OCI-LY3 (cell line): ENCODE data around the gene DLX3.
"Not testable (repeated sequence)": the region's sequence is repeated elsewhere in the genome, so short reads cannot be mapped to it uniquely, and the experiment has no call there.

Experiments used
- H2AFZ ChIP-seq: fragments of 200-600, 300-600 bp; shearing (Covaris generic); 2 replicates; pipeline ENCODE4 v1.6.0; 2014; ENCODE audit warnings: antibody characterized with exemption, low read depth, low read length
- H3K27ac ChIP-seq: fragments of 200-600, 300-600 bp; sonication (generic); 2 replicates; pipeline ENCODE4 v1.5.1; 2014; ENCODE audit warnings: mild to moderate bottlenecking, low read length, moderate library complexity, mixed read lengths
- H3K27me3 ChIP-seq: fragments of 200-600, 300-600 bp; sonication (generic); 2 replicates; pipeline ENCODE4 v1.6.1; 2014; ENCODE audit warnings: low read depth, low read length, mixed read lengths
- H3K36me3 ChIP-seq: fragments of 200-600, 300-600 bp; sonication (generic); replicated peaks from 2 replicates; pipeline ENCODE3; 2014; ENCODE audit warnings: low read depth, low read length, mixed read lengths
- H3K4me1 ChIP-seq: fragments of 300-600, 200-600 bp; sonication (generic); 2 replicates; pipeline ENCODE4 v1.6.1; 2014; ENCODE audit warnings: low read length, mixed read lengths
- H3K4me2 ChIP-seq: fragments of 200-600, 300-600 bp; sonication (generic); 2 replicates; pipeline ENCODE4 v1.6.1; 2014; ENCODE audit warnings: low read length, mixed read lengths
- H3K4me3 ChIP-seq: fragments of 300-600, 200-600 bp; sonication (generic); 2 replicates; pipeline ENCODE4 v1.5.1; 2014; ENCODE audit warnings: antibody characterized with exemption, mild to moderate bottlenecking, low read length, moderate library complexity
- H3K79me2 ChIP-seq: fragments of 300-600, 200-600 bp; shearing (Covaris generic); 2 replicates; pipeline ENCODE4 v1.6.1; 2014; ENCODE audit warnings: mild to moderate bottlenecking, low read length, mixed read lengths
- H3K9ac ChIP-seq: fragments of 300-600, 200-600 bp; shearing (Covaris generic); 2 replicates; pipeline ENCODE4 v1.6.0; 2014; ENCODE audit warnings: mild to moderate bottlenecking, low read length, moderate library complexity
- H3K9me3 ChIP-seq: fragments of 200-600, 300-600 bp; shearing (Covaris generic); 2 replicates; pipeline ENCODE4 v1.6.1; 2014; ENCODE audit warnings: low read length, mixed read lengths; ENCODE audit not compliant: insufficient read depth
- H4K20me1 ChIP-seq: fragments of 200-600, 300-600 bp; sonication (generic); 2 replicates; pipeline ENCODE4 v1.6.1; 2016; ENCODE audit warnings: low read length, mixed read lengths; ENCODE audit not compliant: insufficient read depth
- CTCF ChIP-seq: fragments of 200-600, 300-600 bp; sonication (generic); IDR thresholded peaks from 2 replicates; pipeline ENCODE4 v1.5.1; 2014; ENCODE audit warnings: antibody characterized with exemption, low read length, low read depth
- EZH2phosphoT487 ChIP-seq: fragments of 200-600 bp; shearing (Covaris generic); IDR thresholded peaks from 2 replicates; pipeline ENCODE4 v1.6.1; 2018; ENCODE audit warnings: antibody characterized with exemption, mixed run types, low read depth

DLX3 gene

GRCh38 chr17:49995055-49995738 is at the start of gene DLX3:
Gene DLX3 (minus strand): TSS chr17:49995224. CDS start chr17:49994998, 226 bp downstream.
- peaks cover 10% of the 10 kb centered on the region for H3K4me1 ChIP-seq
- H3K9ac ChIP-seq = no peak within 1 kb of the TSS
- H3K4me2 ChIP-seq = no peak within 1 kb of the TSS
- no peaks in the 10 kb centered on the region for H4K20me1 ChIP-seq
- no peaks in the 10 kb centered on the region for H3K36me3 ChIP-seq
- H3K4me3 ChIP-seq = no peak within 1 kb of the TSS
- H2AFZ ChIP-seq = no peak within 1 kb of the TSS
- no peak for TF ChIP-seq CTCF
- no peak for TF ChIP-seq EZH2phosphoT487
- H3K27me3 ChIP-seq = peaks cover 7% of the 10 kb centered on the region
- H3K9me3 ChIP-seq = no peaks in the 10 kb centered on the region
- no peaks in the 10 kb centered on the region for H3K79me2 ChIP-seq
- no peak within 1 kb of the TSS for H3K27ac ChIP-seq

- no peaks in the 10 kb centered on the region for H3K36me3 ChIP-seq
- H3K27me3 ChIP-seq = 0 out of 2 replicates have a peak, but pooled peaks cover 2% of the 10 kb centered on the region
- H4K20me1 ChIP-seq = no peaks in the 10 kb centered on the region
- no peak overlapping the region for H2AFZ ChIP-seq
- H3K9me3 ChIP-seq = no peaks in the 10 kb centered on the region
- H3K9ac ChIP-seq = no peak overlapping the region
- H3K27ac ChIP-seq = no peak overlapping the region
- no peaks in the 10 kb centered on the region for H3K4me1 ChIP-seq
- TF ChIP-seq CTCF (no peak), EZH2phosphoT487 (no peak)
- no peaks in the 10 kb centered on the region for H3K79me2 ChIP-seq
- no peak overlapping the region for H3K4me3 ChIP-seq
- H3K4me2 ChIP-seq = no peak overlapping the region
Measured at GRCh38 chr17:50044483-50044882, 49.5 kb upstream of the DLX3 start.

- H3K36me3 ChIP-seq = no peaks in the 10 kb centered on the region
- no peaks in the 10 kb centered on the region for H3K4me1 ChIP-seq
- H3K9me3 ChIP-seq = no peaks in the 10 kb centered on the region
- no peaks in the 10 kb centered on the region for H4K20me1 ChIP-seq
- H3K4me2 ChIP-seq = no peak overlapping the region
- no peak overlapping the region for H2AFZ ChIP-seq
- H3K79me2 ChIP-seq = no peaks in the 10 kb centered on the region
- H3K9ac ChIP-seq = no peak overlapping the region
- no peak overlapping the region for H3K4me3 ChIP-seq
- H3K27ac ChIP-seq = no peak overlapping the region
- H3K27me3 ChIP-seq = 0 out of 2 replicates have a peak, but pooled peaks cover 2% of the 10 kb centered on the region
- TF ChIP-seq EZH2phosphoT487 (no peak), CTCF (no peak)
Measured at GRCh38 chr17:50043290-50044148, 48.5 kb upstream of the DLX3 start.

- no peaks in the 10 kb centered on the region for H4K20me1 ChIP-seq
- no peak overlapping the region for H3K27ac ChIP-seq
- 0 out of 2 replicates have a peak, but pooled peaks cover 2% of the 10 kb centered on the region for H3K27me3 ChIP-seq
- H3K4me3 ChIP-seq = no peak overlapping the region
- H3K9ac ChIP-seq = no peak overlapping the region
- TF ChIP-seq EZH2phosphoT487 = no peak
- TF ChIP-seq CTCF = no peak
- H3K79me2 ChIP-seq = no peaks in the 10 kb centered on the region
- no peaks in the 10 kb centered on the region for H3K4me1 ChIP-seq
- H2AFZ ChIP-seq = no peak overlapping the region
- no peak overlapping the region for H3K4me2 ChIP-seq
- H3K9me3 ChIP-seq = no peaks in the 10 kb centered on the region
- no peaks in the 10 kb centered on the region for H3K36me3 ChIP-seq
Measured at GRCh38 chr17:50042211-50042610, 47.2 kb upstream of the DLX3 start.

GRCh38 chr17:50040496-50040895 is 45.5 kb upstream of the DLX3 start:
- not testable (repeated sequence) for H2AFZ ChIP-seq, H3K9ac ChIP-seq, H3K4me1 ChIP-seq, H3K79me2 ChIP-seq, H3K4me3 ChIP-seq, H3K36me3 ChIP-seq, H3K9me3 ChIP-seq, H3K27me3 ChIP-seq, H3K4me2 ChIP-seq, H4K20me1 ChIP-seq, H3K27ac ChIP-seq
